ENCODE data around the gene UVRAG. TPM values are rescaled to one million over a fixed set of nuclear protein-coding genes. Genes with fewer than 3 reads are reported as not detected.

UVRAG gene
- total and polyA plus RNA-seq, 2 of the 13 experiments (the other 11 are each of a cell fraction or from before 2014, with no cell fraction given) = 9.7 to 17.3 TPM

- CTCF ChIA-PET (ENCODE audit: low intra/inter-chr PET ratio, low total read pairs) = no interaction called here
- no peaks in the 10 kb centered on the region for H3K4me1 ChIP-seq (ENCODE audit: insufficient read depth, low read length)
- BruUV-seq (replicated peaks) = no TSS peak
- H3K9me3 ChIP-seq (ENCODE audit: low read length) = no peaks in the 10 kb centered on the region
- H3K27ac ChIP-seq (ENCODE audit: extremely low read length, insufficient read depth, low read length) = no peak overlapping the region
- DNase-seq (ENCODE audit: low spot score) = no peak
- no peaks in the 10 kb centered on the region for H3K79me2 ChIP-seq (ENCODE audit: insufficient read depth, low read length)
- ATAC-seq = no peak
- H3K9ac ChIP-seq (ENCODE audit: insufficient read depth, low read depth, low read length) = no peak overlapping the region
- peaks cover 0 to 3% of the 10 kb centered on the region in 2 experiments; a peak in 1 of 5 replicates for H3K36me3 ChIP-seq (replicated peaks in 1 of 2; ENCODE audit: control insufficient read depth in 1 of 2, insufficient read depth in 2 of 2, low read length in 2 of 2)
- H3K4me3 ChIP-seq (replicated peaks in 1 of 3; ENCODE audit: insufficient read depth in 1 of 3, low read depth in 2 of 3, low read length in 3 of 3) = no peak overlapping the region
- H3K4me2 ChIP-seq (ENCODE audit: low read depth, low read length) = no peak overlapping the region
- FAIRE-seq = no peak
- TF ChIP-seq BCL6 (CRISPR knock-in tag; IDR thresholded peaks at IDR 0.05) (no peak), ETV5 (CRISPR knock-in tag; IDR thresholded peaks at IDR 0.05; ENCODE audit: borderline replicate concordance) (no peak), BRF2 (CRISPR knock-in tag; IDR thresholded peaks at IDR 0.05) (no peak), PTBP1 (IDR thresholded peaks at IDR 0.05; ENCODE audit: low read depth, low read length, poor library complexity, severe bottlenecking) (no peak), CBX5 (CRISPR knock-in tag; IDR thresholded peaks at IDR 0.05; ENCODE audit: borderline replicate concordance) (no peak), THAP8 (CRISPR knock-in tag; IDR thresholded peaks at IDR 0.05; ENCODE audit: borderline replicate concordance) (no peak), SMARCE1 (IDR thresholded peaks at IDR 0.05; ENCODE audit: borderline replicate concordance) (no peak), ZKSCAN5 (CRISPR knock-in tag; IDR thresholded peaks at IDR 0.05) (no peak), POLR2AphosphoS2 (IDR thresholded peaks at IDR 0.05; ENCODE audit: low read depth, low read length) (no peak), ZNF552 (CRISPR knock-in tag; IDR thresholded peaks at IDR 0.05; ENCODE audit: borderline replicate concordance) (no peak), HOXD1 (CRISPR knock-in tag; IDR thresholded peaks at IDR 0.05) (no peak)
- H3K27me3 ChIP-seq (ENCODE audit: control insufficient read depth in 1 of 2, insufficient read depth in 2 of 2, low read length in 2 of 2) = no peaks in the 10 kb centered on the region
- POLR2A ChIA-PET = no interaction called here
- no peaks in the 10 kb centered on the region for H4K20me1 ChIP-seq (ENCODE audit: insufficient read depth, low read length)
- in situ Hi-C loops (cut with HindIII; ENCODE audit: extremely low pct_ligation_motif_present, low pct_unique_long_range_greater_than_20kb) = no loop called here
- no peak overlapping the region for H2AFZ ChIP-seq (ENCODE audit: low read length)
- WGBS (ENCODE audit: low lambda C conversion rate) = 96% methylated on average over 2 of the region's 2 CpGs
- intact Hi-C loops (cut with micrococcal nuclease; ENCODE audit: unreplicated experiment) = no loop called here
Observed at GRCh38 chr11:75968021-75968625, 153.1 kb downstream of the UVRAG start.

All from HepG2 (cell line).